CD14-positive monocyte (primary cell): Measurements from ENCODE around the gene STXBP6. TPM values are rescaled to one million over a fixed set of nuclear protein-coding genes. Genes with fewer than 3 reads are reported as not detected.

Experiments used
- DNase-seq, 3 donors: peaks; one replicate each; pipeline ENCODE4 v3.0.0-alpha.2; 2011 to 2022
- H2AFZ ChIP-seq: 2 replicates; pipeline ENCODE4 v1.6.0; 2012; ENCODE audit warnings: mild to moderate bottlenecking, low read depth, low read length, inconsistent platforms; ENCODE audit not compliant: insufficient read depth, poor library complexity, severe bottlenecking
- H3K27ac ChIP-seq, 2 donors: 1 replicate in 1 of 2; 2 replicates in 1 of 2; pipeline ENCODE4 v1.5.1; 2012 to 2013; ENCODE audit warnings: low read length in 2 of 2, control low read depth in 1 of 2, inconsistent platforms in 1 of 2, low read depth in 1 of 2, mild to moderate bottlenecking in 1 of 2
- H3K27me3 ChIP-seq, 2 donors: one replicate each; pipeline versions ENCODE4 v1.6.0 to v1.6.1; 2011 to 2013; ENCODE audit warnings: low read length in 2 of 2; ENCODE audit not compliant: control insufficient read depth in 2 of 2, insufficient read depth in 2 of 2
- H3K36me3 ChIP-seq, 2 donors: replicated peaks in 1 of 2; 1 replicate in 1 of 2; 2 replicates in 1 of 2; pipeline versions ENCODE4 v1.5.1 to v1.6.1; 2012 to 2013; ENCODE audit warnings: low read length in 2 of 2, control low read depth in 1 of 2, inconsistent platforms in 1 of 2, mild to moderate bottlenecking in 1 of 2; ENCODE audit not compliant: insufficient read depth in 2 of 2, control insufficient read depth in 1 of 2
- H3K4me1 ChIP-seq, 2 donors: 1 replicate in 1 of 2; 2 replicates in 1 of 2; pipeline versions ENCODE4 v1.5.1 to v1.6.1; 2012 to 2013; ENCODE audit warnings: low read length in 2 of 2, control low read depth in 1 of 2, inconsistent platforms in 1 of 2, mild to moderate bottlenecking in 1 of 2, moderate library complexity in 1 of 2; ENCODE audit not compliant: insufficient read depth in 2 of 2, control insufficient read depth in 1 of 2
- H3K4me2 ChIP-seq: replicated peaks from 2 replicates; pipeline ENCODE3; 2012; ENCODE audit warnings: low read length, moderate library complexity, mild to moderate bottlenecking; ENCODE audit not compliant: poor library complexity, severe bottlenecking; ENCODE audit errors: extremely low read depth
- H3K4me3 ChIP-seq, 3 experiments: fragments of 200-600 bp in 1 of 3; sonication (generic) in 1 of 3; replicated peaks in 1 of 3; 1 replicate in 2 of 3; 2 replicates in 1 of 3; pipeline ENCODE4 v1.5.1; 2011 to 2013; ENCODE audit warnings: low read length in 3 of 3, mild to moderate bottlenecking in 3 of 3, control low read depth in 2 of 3, low read depth in 2 of 3, inconsistent platforms in 1 of 3, moderate library complexity in 1 of 3
- H3K79me2 ChIP-seq: 2 replicates; pipeline ENCODE4 v1.6.0; 2012; ENCODE audit warnings: mild to moderate bottlenecking, control low read depth, inconsistent platforms, low read length, moderate library complexity; ENCODE audit not compliant: insufficient read depth
- H3K9ac ChIP-seq: 2 replicates; pipeline ENCODE4 v1.6.0; 2017; ENCODE audit warnings: low read length, mild to moderate bottlenecking; ENCODE audit not compliant: insufficient read depth, poor library complexity, severe bottlenecking
- H3K9me3 ChIP-seq, 2 donors: replicated peaks in 1 of 2; 1 replicate in 1 of 2; 2 replicates in 1 of 2; pipeline versions ENCODE4 v1.5.1 to v1.6.1; 2012 to 2013; ENCODE audit warnings: low read length in 2 of 2, control low read depth in 1 of 2; ENCODE audit not compliant: control insufficient read depth in 1 of 2, insufficient read depth in 1 of 2
- H4K20me1 ChIP-seq: 2 replicates; pipeline ENCODE4 v1.6.0; 2012; ENCODE audit warnings: mild to moderate bottlenecking, low read length, control low read depth, moderate library complexity; ENCODE audit not compliant: insufficient read depth
- H3K27ac Mint-ChIP-seq, 7 donors: one replicate each; pipeline ENCODE4 v1.8.0; 2020; ENCODE audit warnings: mild to moderate bottlenecking in 7 of 7, mixed read lengths in 7 of 7, moderate library complexity in 6 of 7, inconsistent platforms in 2 of 7
- H3K27me3 Mint-ChIP-seq, 3 donors: one replicate each; pipeline ENCODE4 v1.8.0; 2021 to 2022; ENCODE audit warnings: low read depth in 3 of 3, mild to moderate bottlenecking in 3 of 3, mixed read lengths in 3 of 3, moderate library complexity in 3 of 3, inconsistent platforms in 1 of 3
- H3K36me3 Mint-ChIP-seq, 2 donors: one replicate each; pipeline ENCODE4 v1.8.0; 2020; ENCODE audit warnings: mixed read lengths in 2 of 2, inconsistent platforms in 1 of 2, mild to moderate bottlenecking in 1 of 2
- H3K4me1 Mint-ChIP-seq: one replicate; pipeline ENCODE4 v1.8.0; 2020; ENCODE audit warnings: mild to moderate bottlenecking, mixed read lengths
- H3K4me3 Mint-ChIP-seq, 2 donors: one replicate each; pipeline ENCODE4 v1.8.0; 2020; ENCODE audit warnings: mild to moderate bottlenecking in 2 of 2, mixed read lengths in 2 of 2, moderate library complexity in 1 of 2
- H3K9me3 Mint-ChIP-seq, 7 donors: one replicate each; pipeline ENCODE4 v1.8.0; 2020 to 2022; ENCODE audit warnings: mixed read lengths in 7 of 7, mild to moderate bottlenecking in 6 of 7, moderate library complexity in 6 of 7, inconsistent platforms in 2 of 7
- CTCF ChIP-seq: fragments of 200-600 bp; IDR thresholded peaks from one replicate; pipeline ENCODE4 v1.8.0; 2022; ENCODE audit warnings: antibody characterized with exemption, mild to moderate bottlenecking
- WGBS: methylation state at CpG from one replicate; pipeline ENCODE4 v1.1.5; 2013; ENCODE audit warnings: missing lambda C conversion rate; ENCODE audit not compliant: insufficient coverage; 5-methylcytosine and 5-hydroxymethylcytosine counted together
- intact Hi-C, 2 donors: fragments of 100-400 bp; cut with micrococcal nuclease; formaldehyde crosslinking; loops; one replicate each; pipeline versions ENCODE4 v1.15.0 to v1.15.1; 2023
- polyA plus RNA-seq, 3 donors: library from polyadenylated mRNA; depleted of rRNA in 1 of 3; unstranded in 2 of 3; stranded (reverse) in 1 of 3; fragments of 300-500 nt in 2 of 3; fragments of >200 nt in 1 of 3; fragmentation: Illumina TruSeq in 2 of 3; gene quantifications; 1 replicate in 2 of 3; 2 replicates in 1 of 3; pipeline ENCODE4 v1.2.3, GENCODE V29; 2012 to 2021

STXBP6 gene
- polyA plus RNA-seq, 3 donors = 0.05 to 0.25 (median 0.08) TPM

GRCh38 chr14:25067600-25067999 is 17.7 kb upstream of the STXBP6 start:
- no peaks in the 10 kb centered on the region for H3K36me3 ChIP-seq
- H3K27ac ChIP-seq = no peak overlapping the region
- no peak overlapping the region for H3K4me3 ChIP-seq
- no peak overlapping the region for H2AFZ ChIP-seq
- WGBS = 67% methylated on average over 1 of the region's 2 CpGs
- Mint-ChIP-seq H3K27me3 (peaks cover 9 to 21% (median 12%) of the 10 kb centered on the region in 3 donors), H3K27ac (no peak overlapping the region), H3K4me1 (no peaks in the 10 kb centered on the region), H3K9me3 (peaks cover 0 to 2% (median 0%) of the 10 kb centered on the region in 7 donors), H3K4me3 (no peak overlapping the region), H3K36me3 (no peaks in the 10 kb centered on the region)
- no peaks in the 10 kb centered on the region for H3K4me1 ChIP-seq
- no peak for TF ChIP-seq CTCF
- intact Hi-C loops = no loop called here
- H3K9ac ChIP-seq = no peak overlapping the region
- H3K9me3 ChIP-seq = no peaks in the 10 kb centered on the region
- no peaks in the 10 kb centered on the region for H3K79me2 ChIP-seq
- H4K20me1 ChIP-seq = no peaks in the 10 kb centered on the region
- peaks cover 5 to 9% of the 10 kb centered on the region in 2 donors for H3K27me3 ChIP-seq
- no peak for DNase-seq
- no peak overlapping the region for H3K4me2 ChIP-seq

GRCh38 chr14:25062022-25062321 is 12.0 kb upstream of the STXBP6 start:
- no peak overlapping the region for H2AFZ ChIP-seq
- Mint-ChIP-seq H3K9me3 (peaks cover 0 to 3% (median 0%) of the 10 kb centered on the region in 7 donors), H3K27me3 (peaks cover 19 to 37% (median 20%) of the 10 kb centered on the region in 3 donors), H3K36me3 (no peaks in the 10 kb centered on the region), H3K4me3 (no peak overlapping the region), H3K4me1 (no peaks in the 10 kb centered on the region), H3K27ac (no peak overlapping the region)
- no peaks in the 10 kb centered on the region for H3K9me3 ChIP-seq
- H3K4me2 ChIP-seq = no peak overlapping the region
- peaks cover 6 to 7% of the 10 kb centered on the region in 2 donors for H3K27me3 ChIP-seq
- DNase-seq = no peak
- TF ChIP-seq CTCF = no peak
- H3K36me3 ChIP-seq = no peaks in the 10 kb centered on the region
- no peaks in the 10 kb centered on the region for H4K20me1 ChIP-seq
- H3K4me3 ChIP-seq = no peak overlapping the region
- H3K9ac ChIP-seq = no peak overlapping the region
- no peaks in the 10 kb centered on the region for H3K4me1 ChIP-seq
- WGBS = 77% methylated on average over 2 of the region's 3 CpGs
- no peak overlapping the region for H3K27ac ChIP-seq
- intact Hi-C loops = no loop called here
- H3K79me2 ChIP-seq = no peaks in the 10 kb centered on the region
